HG03558 (cell line): ENCODE measurements around the gene AEN.

Experiments used
- ATAC-seq: cut with Tn5 transposase; IDR thresholded peaks from one replicate; pipeline ENCODE4 v1.9.1; 2021; ENCODE audit warnings: moderate number of reproducible peaks; ENCODE audit not compliant: unreplicated experiment; ENCODE audit errors: extremely low read depth

The AEN gene

GRCh38 chr15:88612186-88612796 is 8.8 kb upstream of the AEN start:
- no peak for ATAC-seq

GRCh38 chr15:88613074-88613944 is 7.8 kb upstream of the AEN start:
- no peak for ATAC-seq

GRCh38 chr15:88615303-88616107 is 5.6 kb upstream of the AEN start:
- ATAC-seq, result peak; percentile 39

- no peak for ATAC-seq
These were observed 4.9 kb upstream of the AEN start for GRCh38 chr15:88616240-88616639.

GRCh38 chr15:88617031-88617722 is 4.0 kb upstream of the AEN start:
- no peak for ATAC-seq

- ATAC-seq, result no peak
These were observed 3.4 kb upstream of the AEN start for GRCh38 chr15:88617790-88618189.

- ATAC-seq, result no peak
These were observed 2.5 kb upstream of the AEN start for GRCh38 chr15:88618686-88619085.

- ATAC-seq, result no peak
These were observed 1.3 kb upstream of the AEN start for GRCh38 chr15:88619796-88620195.

GRCh38 chr15:88621789-88622604 is 857 bp downstream of the AEN start:
- no peak for ATAC-seq

- no peak for ATAC-seq
These were observed 1.4 kb downstream of the AEN start for GRCh38 chr15:88622605-88622975.

GRCh38 chr15:88623061-88623460 is 1.9 kb downstream of the AEN start:
- no peak for ATAC-seq

- no peak for ATAC-seq
These were observed 2.5 kb downstream of the AEN start for GRCh38 chr15:88623632-88624031.

GRCh38 chr15:88624156-88624970 is 3.2 kb downstream of the AEN start:
- ATAC-seq, result no peak

GRCh38 chr15:88624971-88625490 is 3.9 kb downstream of the AEN start:
- no peak for ATAC-seq

- ATAC-seq, result no peak
These were observed 5.0 kb downstream of the AEN start for GRCh38 chr15:88625943-88626741.

- ATAC-seq, result no peak
These were observed 6.3 kb downstream of the AEN start for GRCh38 chr15:88627463-88627862.

- ATAC-seq, result no peak
These were observed 7.0 kb downstream of the AEN start for GRCh38 chr15:88628018-88628654.
